Neural cell (in vitro differentiated cells): ENCODE results near the gene KRTAP10-1.

Source experiments
- EP300 ChIP-seq: fragments of 450-650 bp; conservative IDR thresholded peaks from 2 replicates; pipeline ENCODE4 v1.6.1; 2014; ENCODE audit warnings: antibody characterized with exemption, mild to moderate bottlenecking, moderate library complexity; ENCODE audit not compliant: poor library complexity, severe bottlenecking
- TF ChIP-seq, protein P1 (sequence below): IDR thresholded peaks from 2 replicates; pipeline ENCODE4 v1.6.1; 2012; ENCODE audit warnings: borderline replicate concordance

DNA sequence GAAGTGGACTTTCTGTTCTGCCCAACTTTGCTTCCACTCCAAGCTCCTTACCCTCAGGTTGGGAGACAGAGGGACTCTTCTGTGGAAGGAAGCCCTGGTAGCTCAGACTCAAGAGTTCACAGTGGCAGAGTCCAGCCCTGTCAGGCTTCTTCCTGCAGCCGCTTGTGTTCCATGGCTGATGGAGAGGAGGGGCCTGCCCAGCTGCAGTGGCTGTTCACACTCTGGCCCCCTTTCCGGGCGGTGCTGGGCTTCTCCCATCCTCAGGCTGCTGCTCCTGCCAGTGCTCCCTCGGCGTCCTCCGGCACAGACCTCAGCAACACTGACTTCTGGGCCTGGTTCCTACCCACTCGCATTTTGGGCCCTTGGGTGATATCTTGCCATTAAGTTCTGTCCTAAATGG lies 4.0 kb downstream of the KRTAP10-1 start:
- TF ChIP-seq, protein P1, sequence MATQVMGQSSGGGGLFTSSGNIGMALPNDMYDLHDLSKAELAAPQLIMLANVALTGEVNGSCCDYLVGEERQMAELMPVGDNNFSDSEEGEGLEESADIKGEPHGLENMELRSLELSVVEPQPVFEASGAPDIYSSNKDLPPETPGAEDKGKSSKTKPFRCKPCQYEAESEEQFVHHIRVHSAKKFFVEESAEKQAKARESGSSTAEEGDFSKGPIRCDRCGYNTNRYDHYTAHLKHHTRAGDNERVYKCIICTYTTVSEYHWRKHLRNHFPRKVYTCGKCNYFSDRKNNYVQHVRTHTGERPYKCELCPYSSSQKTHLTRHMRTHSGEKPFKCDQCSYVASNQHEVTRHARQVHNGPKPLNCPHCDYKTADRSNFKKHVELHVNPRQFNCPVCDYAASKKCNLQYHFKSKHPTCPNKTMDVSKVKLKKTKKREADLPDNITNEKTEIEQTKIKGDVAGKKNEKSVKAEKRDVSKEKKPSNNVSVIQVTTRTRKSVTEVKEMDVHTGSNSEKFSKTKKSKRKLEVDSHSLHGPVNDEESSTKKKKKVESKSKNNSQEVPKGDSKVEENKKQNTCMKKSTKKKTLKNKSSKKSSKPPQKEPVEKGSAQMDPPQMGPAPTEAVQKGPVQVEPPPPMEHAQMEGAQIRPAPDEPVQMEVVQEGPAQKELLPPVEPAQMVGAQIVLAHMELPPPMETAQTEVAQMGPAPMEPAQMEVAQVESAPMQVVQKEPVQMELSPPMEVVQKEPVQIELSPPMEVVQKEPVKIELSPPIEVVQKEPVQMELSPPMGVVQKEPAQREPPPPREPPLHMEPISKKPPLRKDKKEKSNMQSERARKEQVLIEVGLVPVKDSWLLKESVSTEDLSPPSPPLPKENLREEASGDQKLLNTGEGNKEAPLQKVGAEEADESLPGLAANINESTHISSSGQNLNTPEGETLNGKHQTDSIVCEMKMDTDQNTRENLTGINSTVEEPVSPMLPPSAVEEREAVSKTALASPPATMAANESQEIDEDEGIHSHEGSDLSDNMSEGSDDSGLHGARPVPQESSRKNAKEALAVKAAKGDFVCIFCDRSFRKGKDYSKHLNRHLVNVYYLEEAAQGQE, result no peak
- TF ChIP-seq EP300, result no peak
